Loucy (cell line): ENCODE data around the gene SIPA1L3.
"Not testable (repeated sequence)": the region's sequence is repeated elsewhere in the genome, so short reads cannot be mapped to it uniquely, and the experiment has no call there.

Source experiments
- H2AFZ ChIP-seq: fragments of 200-600 bp; sonication (generic); 2 replicates; pipeline ENCODE4 v1.6.0; 2016; ENCODE audit warnings: antibody characterized with exemption, mild to moderate bottlenecking, low read length, moderate library complexity
- H3F3A ChIP-seq: fragments of 200-600 bp; 2 replicates; pipeline ENCODE4 v1.6.0; 2016; ENCODE audit warnings: antibody characterized with exemption, low read depth, mild to moderate bottlenecking
- H3K27me3 ChIP-seq: fragments of 200-600 bp; sonication (generic); 2 replicates; pipeline ENCODE4 v1.6.1; 2014; ENCODE audit warnings: low read length, mild to moderate bottlenecking; ENCODE audit not compliant: insufficient read depth, poor library complexity, severe bottlenecking
- H3K36me3 ChIP-seq: fragments of 200-600 bp; sonication (generic); 2 replicates; pipeline ENCODE4 v1.6.1; 2016; ENCODE audit warnings: low read length; ENCODE audit not compliant: insufficient read depth
- H3K4me1 ChIP-seq: fragments of 200-600 bp; sonication (generic); 2 replicates; pipeline ENCODE4 v1.5.1; 2014; ENCODE audit warnings: low read length, mild to moderate bottlenecking; ENCODE audit not compliant: insufficient read depth, poor library complexity, severe bottlenecking
- H3K4me2 ChIP-seq: fragments of 200-600 bp; sonication (generic); 2 replicates; pipeline ENCODE4 v1.6.0; 2014; ENCODE audit warnings: antibody characterized with exemption, low read length, low read depth, mild to moderate bottlenecking; ENCODE audit not compliant: poor library complexity, severe bottlenecking
- H3K4me3 ChIP-seq: fragments of 200-600 bp; sonication (generic); 2 replicates; pipeline ENCODE4 v1.5.1; 2014; ENCODE audit warnings: low read length, mild to moderate bottlenecking, mixed read lengths; ENCODE audit not compliant: poor library complexity, severe bottlenecking
- H3K79me2 ChIP-seq: fragments of 200-600 bp; sonication (generic); 2 replicates; pipeline ENCODE4 v1.6.1; 2014; ENCODE audit warnings: low read length; ENCODE audit not compliant: insufficient read depth
- H3K9ac ChIP-seq: fragments of 200-600 bp; sonication (generic); 2 replicates; pipeline ENCODE4 v1.6.0; 2014; ENCODE audit warnings: mild to moderate bottlenecking, low read depth, low read length, moderate library complexity; ENCODE audit not compliant: poor library complexity, severe bottlenecking
- H3K9me2 ChIP-seq: fragments of 200-600 bp; sonication (generic); replicated peaks from 2 replicates; pipeline ENCODE4 v1.6.1; 2016; ENCODE audit warnings: low read depth, low read length, mixed read lengths
- H3K9me3 ChIP-seq: fragments of 200-600 bp; sonication (generic); 2 replicates; pipeline ENCODE4 v1.6.1; 2014; ENCODE audit warnings: mild to moderate bottlenecking, antibody characterized with exemption, low read length, low read depth; ENCODE audit not compliant: insufficient read depth
- H4K20me1 ChIP-seq: fragments of 200-600 bp; sonication (generic); 2 replicates; pipeline ENCODE4 v1.6.0; 2014; ENCODE audit warnings: antibody characterized with exemption, low read length, mild to moderate bottlenecking; ENCODE audit not compliant: insufficient read depth, poor library complexity, severe bottlenecking
- CTCF ChIP-seq: fragments of 200-600 bp; sonication (generic); conservative IDR thresholded peaks from 2 replicates; pipeline ENCODE4 v1.5.1; 2014; ENCODE audit warnings: mild to moderate bottlenecking, antibody characterized with exemption, low read length
- EZH2phosphoT487 ChIP-seq: fragments of 200-600 bp; IDR thresholded peaks from 2 replicates; pipeline ENCODE4 v1.6.1; 2018; ENCODE audit warnings: antibody characterized with exemption, mild to moderate bottlenecking, moderate library complexity, borderline replicate concordance

The SIPA1L3 gene

GRCh38 chr19:38229585-38230073, 322.6 kb downstream of the SIPA1L3 start:
- H3K4me2 ChIP-seq = no peak overlapping the region
- H3K4me3 ChIP-seq = no peak overlapping the region
- no peaks in the 10 kb centered on the region for H3K4me1 ChIP-seq
- no peaks in the 10 kb centered on the region for H3K27me3 ChIP-seq
- H3F3A ChIP-seq = no peaks in the 10 kb centered on the region
- H4K20me1 ChIP-seq = no peaks in the 10 kb centered on the region
- H2AFZ ChIP-seq = no peak overlapping the region
- TF ChIP-seq EZH2phosphoT487 = no peak
- no peak for TF ChIP-seq CTCF
- no peaks in the 10 kb centered on the region for H3K79me2 ChIP-seq
- no peaks in the 10 kb centered on the region for H3K36me3 ChIP-seq
- H3K9me2 ChIP-seq = no peaks in the 10 kb centered on the region
- no peaks in the 10 kb centered on the region for H3K9me3 ChIP-seq
- H3K9ac ChIP-seq = no peak overlapping the region

DNA sequence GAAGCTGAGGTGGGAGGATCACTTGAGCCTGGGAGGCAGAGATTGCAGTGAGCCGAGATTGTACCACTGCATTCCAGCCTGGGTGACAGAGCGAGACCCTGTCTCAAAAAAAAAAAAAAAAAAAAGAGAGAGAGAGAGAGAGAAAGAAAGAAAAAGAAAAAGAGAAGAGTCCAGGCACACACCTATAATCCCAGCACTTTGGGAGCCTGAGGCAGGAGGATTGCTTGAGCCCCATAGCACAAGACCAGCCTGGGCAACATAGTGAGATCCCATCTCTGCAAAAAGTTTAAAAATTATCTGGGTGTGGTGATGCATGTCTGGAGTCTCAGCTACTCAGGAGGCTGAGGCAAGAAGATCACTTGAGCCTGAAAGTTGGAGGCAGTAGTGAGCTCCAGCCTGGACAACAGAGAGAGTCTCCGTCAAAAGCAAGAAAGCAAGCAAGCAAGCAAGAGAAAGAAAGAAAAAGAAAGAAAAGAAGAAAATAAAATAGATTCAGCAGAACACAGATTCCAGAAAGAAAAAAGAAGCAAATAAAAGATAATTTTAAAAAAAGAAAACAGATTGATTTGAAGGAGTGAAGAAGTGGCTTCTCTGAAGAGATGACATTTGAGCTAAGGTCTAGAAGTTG, 323.6 kb downstream of the SIPA1L3 start:
- H3K79me2 ChIP-seq, H2AFZ ChIP-seq, H3K4me2 ChIP-seq, H3K4me3 ChIP-seq, H3K4me1 ChIP-seq, H3K9me3 ChIP-seq, H3F3A ChIP-seq, H3K36me3 ChIP-seq, H3K9ac ChIP-seq, H3K9me2 ChIP-seq, H4K20me1 ChIP-seq, H3K27me3 ChIP-seq: not testable (repeated sequence)

DNA sequence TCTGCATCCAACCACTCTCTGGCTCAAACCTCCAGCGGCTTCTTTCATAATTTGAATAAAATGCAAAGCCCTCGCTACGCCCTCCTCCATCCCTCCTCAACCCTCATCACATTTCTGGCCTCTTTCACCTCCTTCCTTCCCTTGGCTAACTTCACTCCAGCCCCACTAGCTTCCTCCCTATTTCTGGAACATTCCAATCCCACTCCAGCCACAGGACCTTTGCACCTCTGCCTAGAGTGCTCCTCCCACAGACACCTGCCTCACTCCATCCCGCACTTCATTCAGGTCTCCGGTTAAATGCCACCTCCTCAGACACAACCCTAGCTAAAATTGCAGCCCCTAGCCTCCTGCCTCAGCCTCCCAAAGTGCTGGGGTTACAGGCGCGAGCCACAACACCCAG, 324.9 kb downstream of the SIPA1L3 start:
- Histone ChIP-seq H3K9ac (no peak overlapping the region), H3K27me3 (no peaks in the 10 kb centered on the region), H2AFZ (no peak overlapping the region), H3K4me2 (no peak overlapping the region), H3K79me2 (no peaks in the 10 kb centered on the region), H3K9me3 (no peaks in the 10 kb centered on the region), H3K4me3 (no peak overlapping the region), H3K9me2 (no peaks in the 10 kb centered on the region), H3K4me1 (no peaks in the 10 kb centered on the region), H3K36me3 (no peaks in the 10 kb centered on the region), H3F3A (no peaks in the 10 kb centered on the region), H4K20me1 (no peaks in the 10 kb centered on the region)
- TF ChIP-seq CTCF = no peak
- TF ChIP-seq EZH2phosphoT487 = no peak

DNA sequence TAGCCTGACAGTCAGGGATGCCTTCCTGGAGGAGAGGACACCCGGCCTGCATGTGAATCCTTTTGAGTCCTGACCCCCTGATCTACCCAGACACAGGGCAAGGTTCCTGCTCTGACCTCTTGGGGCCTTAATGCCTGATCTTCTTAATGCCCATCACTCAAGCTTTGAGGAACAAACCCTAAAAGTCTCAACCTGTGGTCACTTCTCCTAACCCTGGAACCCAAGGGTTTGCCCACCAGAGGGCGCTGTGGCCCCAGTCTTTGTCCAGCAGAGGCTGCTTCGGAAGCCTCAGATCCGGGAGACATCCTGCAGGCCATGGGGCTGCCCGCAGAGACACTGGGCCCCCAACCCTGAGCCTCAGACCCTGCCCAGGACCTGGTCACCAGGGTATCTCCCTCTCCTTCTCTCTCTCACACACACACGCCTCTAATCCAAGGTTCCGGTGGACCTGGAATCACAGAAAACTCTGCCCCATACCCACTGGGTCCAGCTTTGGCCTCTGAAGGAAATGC, 326.8 kb downstream of the SIPA1L3 start:
- Histone ChIP-seq H3K9ac (no peak overlapping the region), H3K27me3 (no peaks in the 10 kb centered on the region), H3K9me3 (no peaks in the 10 kb centered on the region), H3K4me2 (no peak overlapping the region), H3K79me2 (no peaks in the 10 kb centered on the region), H3K9me2 (no peaks in the 10 kb centered on the region), H3K4me3 (no peak overlapping the region), H4K20me1 (no peaks in the 10 kb centered on the region), H2AFZ (peak overlapping the region; percentile 99), H3K4me1 (no peaks in the 10 kb centered on the region), H3K36me3 (no peaks in the 10 kb centered on the region), H3F3A (no peaks in the 10 kb centered on the region)
- peak; percentile 86 for TF ChIP-seq CTCF
- TF ChIP-seq EZH2phosphoT487 = no peak
